HG02970 (cell line): Measurements from ENCODE around the gene QRICH1.

Experiments
- ATAC-seq: cut with Tn5 transposase; IDR thresholded peaks from one replicate; pipeline ENCODE4 v1.9.1; 2021; ENCODE audit warnings: mild to moderate bottlenecking, moderate library complexity, moderate number of reproducible peaks; ENCODE audit not compliant: unreplicated experiment, low FRiP score

QRICH1 gene

GRCh38 chr3:49004352-49005302, 89.2 kb downstream of the QRICH1 start:
- no peak for ATAC-seq

GRCh38 chr3:49001155-49001554, 92.7 kb downstream of the QRICH1 start:
- ATAC-seq: no peak

GRCh38 chr3:48999085-48999858, 94.6 kb downstream of the QRICH1 start:
- no peak for ATAC-seq

GRCh38 chr3:48997714-48998637, 95.9 kb downstream of the QRICH1 start:
- ATAC-seq: no peak

GRCh38 chr3:48997102-48997635, 96.7 kb downstream of the QRICH1 start:
- no peak for ATAC-seq

GRCh38 chr3:48996640-48997039, 97.2 kb downstream of the QRICH1 start:
- no peak for ATAC-seq

- no peak for ATAC-seq
Observed at GRCh38 chr3:48993834-48994233, 100.0 kb downstream of the QRICH1 start.

GRCh38 chr3:48991851-48992545, 101.9 kb downstream of the QRICH1 start:
- no peak for ATAC-seq

GRCh38 chr3:48990636-48991469, 103.0 kb downstream of the QRICH1 start:
- no peak for ATAC-seq

- no peak for ATAC-seq
Observed at GRCh38 chr3:48989796-48990635, 103.9 kb downstream of the QRICH1 start, which contains the start of gene P4HTM. P4HTM (plus strand) TSS chr3:48990241; CDS start chr3:48990257, 16 bp downstream.

GRCh38 chr3:48989126-48989795, 104.6 kb downstream of the QRICH1 start:
- ATAC-seq: no peak

- no peak for ATAC-seq
Observed at GRCh38 chr3:48985831-48986376, 108.0 kb downstream of the QRICH1 start.

GRCh38 chr3:48984663-48985062, 109.2 kb downstream of the QRICH1 start:
- ATAC-seq: no peak

GRCh38 chr3:48983096-48983495, 110.8 kb downstream of the QRICH1 start:
- ATAC-seq: no peak

GRCh38 chr3:48982686-48983085, 111.2 kb downstream of the QRICH1 start:
- no peak for ATAC-seq

- ATAC-seq: no peak
Observed at GRCh38 chr3:48982016-48982415, 111.9 kb downstream of the QRICH1 start.

- no peak for ATAC-seq
Observed at GRCh38 chr3:48980295-48980694, 113.6 kb downstream of the QRICH1 start.
